ENCODE data around the gene MDK. TPM values are rescaled to one million over a fixed set of nuclear protein-coding genes. Genes with fewer than 3 reads are reported as not detected.

MDK gene
- total and polyA plus RNA-seq, 2 donors (not counting 3 experiments of a cell fraction or from before 2014, with no cell fraction given) = 331 to 893 TPM

DNA sequence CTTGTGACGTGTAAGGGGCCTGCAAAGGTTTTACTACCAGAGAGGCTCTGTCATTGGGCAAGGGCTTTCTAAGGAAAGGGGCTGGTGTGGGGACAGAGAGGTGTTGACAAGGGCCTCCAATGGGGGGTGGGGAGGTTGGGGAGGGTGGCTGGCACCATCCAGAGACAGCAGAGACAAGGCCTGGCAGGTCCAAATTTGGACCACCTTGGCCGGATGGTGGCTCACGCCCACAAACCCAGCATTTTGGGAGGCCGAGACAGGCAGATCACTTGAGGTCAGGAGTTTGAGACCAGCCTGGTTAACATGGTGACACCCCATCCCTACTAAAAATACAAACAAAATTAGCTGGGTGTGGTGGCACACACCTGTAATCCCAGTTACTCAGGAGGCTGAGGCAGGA lies 12.3 kb downstream of the MDK start:
- intact Hi-C loops (cut with micrococcal nuclease) = no loop called here
- no TSS peak for BruUV-seq (replicated peaks)
- H3K9me3 ChIP-seq (replicated peaks; ENCODE audit: control insufficient read depth, insufficient read depth, low read length) = no peaks in the 10 kb centered on the region

More for the DNA sequence above, 12.3 kb downstream of the MDK start:
- no peak overlapping the region for H2AFZ ChIP-seq (ENCODE audit: low read depth, low read length)
- H3K9me1 ChIP-seq (replicated peaks; ENCODE audit: control insufficient read depth, extremely low read depth, insufficient read depth, low read length) = no peaks in the 10 kb centered on the region
- dilution Hi-C loops (cut with MboI; ENCODE audit: extremely low pct_ligation_motif_present, low sequenced_read_pairs) = no loop called here
- no peak overlapping the region for H3K9ac ChIP-seq (replicated peaks; ENCODE audit: extremely low read depth, insufficient read depth, low read length)
- CTCF ChIA-PET = interaction anchor here (2.6 to 7.2 kb wide), 2 partner anchors 97 to 145 kb away, joined by 23 to 99 read pairs; no protein-coding TSS in a partner anchor
- no peaks in the 10 kb centered on the region for H3K79me2 ChIP-seq (ENCODE audit: control insufficient read depth, insufficient read depth, low read length)
- no peak overlapping the region for H3K4me2 ChIP-seq (ENCODE audit: insufficient read depth, low read length)
- peaks cover 0 to 17% of the 10 kb centered on the region in 2 experiments for H3K36me3 ChIP-seq (ENCODE audit: control insufficient read depth in 2 of 2, extremely low read depth in 1 of 2, insufficient read depth in 2 of 2, low read length in 2 of 2)
- peaks cover 14 to 25% of the 10 kb centered on the region in 2 experiments for H3K27me3 ChIP-seq (ENCODE audit: control insufficient read depth in 2 of 2, insufficient read depth in 2 of 2, low read length in 2 of 2)
- H3K4me3 ChIP-seq (replicated peaks in 1 of 3; ENCODE audit: insufficient read depth in 1 of 3, low read depth in 1 of 3, low read length in 3 of 3) = no peak overlapping the region
- DNase-seq (ENCODE audit: low read depth, low spot score) (no peak), FAIRE-seq (no peak)
- H3K27ac ChIP-seq (ENCODE audit: insufficient read depth, low read depth, low read length) = no peak overlapping the region
- POLR2A ChIA-PET = no interaction called here
- TF ChIP-seq FOS (IDR thresholded peaks at IDR 0.05; ENCODE audit: borderline replicate concordance, insufficient read depth, low read length) = no peak
- no peak for TF ChIP-seq JUN (IDR thresholded peaks at IDR 0.05; ENCODE audit: borderline replicate concordance, insufficient read depth, insufficient read length, low read depth)
- TF ChIP-seq EZH2 (IDR thresholded peaks at IDR 0.05; ENCODE audit: borderline replicate concordance, low read depth, low read length, severe bottlenecking) = no peak
- TF ChIP-seq, protein P1, sequence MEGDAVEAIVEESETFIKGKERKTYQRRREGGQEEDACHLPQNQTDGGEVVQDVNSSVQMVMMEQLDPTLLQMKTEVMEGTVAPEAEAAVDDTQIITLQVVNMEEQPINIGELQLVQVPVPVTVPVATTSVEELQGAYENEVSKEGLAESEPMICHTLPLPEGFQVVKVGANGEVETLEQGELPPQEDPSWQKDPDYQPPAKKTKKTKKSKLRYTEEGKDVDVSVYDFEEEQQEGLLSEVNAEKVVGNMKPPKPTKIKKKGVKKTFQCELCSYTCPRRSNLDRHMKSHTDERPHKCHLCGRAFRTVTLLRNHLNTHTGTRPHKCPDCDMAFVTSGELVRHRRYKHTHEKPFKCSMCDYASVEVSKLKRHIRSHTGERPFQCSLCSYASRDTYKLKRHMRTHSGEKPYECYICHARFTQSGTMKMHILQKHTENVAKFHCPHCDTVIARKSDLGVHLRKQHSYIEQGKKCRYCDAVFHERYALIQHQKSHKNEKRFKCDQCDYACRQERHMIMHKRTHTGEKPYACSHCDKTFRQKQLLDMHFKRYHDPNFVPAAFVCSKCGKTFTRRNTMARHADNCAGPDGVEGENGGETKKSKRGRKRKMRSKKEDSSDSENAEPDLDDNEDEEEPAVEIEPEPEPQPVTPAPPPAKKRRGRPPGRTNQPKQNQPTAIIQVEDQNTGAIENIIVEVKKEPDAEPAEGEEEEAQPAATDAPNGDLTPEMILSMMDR (IDR thresholded peaks at IDR 0.05; ENCODE audit: extremely low read depth in 1 of 2, insufficient read depth in 1 of 2, low read depth in 1 of 2, low read length in 2 of 2) = no peak
- no peak for TF ChIP-seq GATA2 (IDR thresholded peaks at IDR 0.05; ENCODE audit: insufficient read depth, insufficient read length, low read depth, low read length)
- no peak for TF ChIP-seq MYC (IDR thresholded peaks at IDR 0.05; ENCODE audit: low read depth, low read length)
- no peak for TF ChIP-seq POLR2A (IDR thresholded peaks at IDR 0.05; ENCODE audit: low read depth, low read length)
- TF ChIP-seq, protein P2, sequence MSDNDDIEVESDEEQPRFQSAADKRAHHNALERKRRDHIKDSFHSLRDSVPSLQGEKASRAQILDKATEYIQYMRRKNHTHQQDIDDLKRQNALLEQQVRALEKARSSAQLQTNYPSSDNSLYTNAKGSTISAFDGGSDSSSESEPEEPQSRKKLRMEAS (IDR thresholded peaks at IDR 0.05; ENCODE audit: insufficient read depth, insufficient read length) = no peak
- no peak for TF ChIP-seq POLR2AphosphoS5 (IDR thresholded peaks at IDR 0.05; ENCODE audit: insufficient read depth, low read depth, low read length)
- H4K20me1 ChIP-seq (replicated peaks; ENCODE audit: control insufficient read depth, extremely low read depth, insufficient read depth, low read length) = no peaks in the 10 kb centered on the region
- peaks cover 3% of the 10 kb centered on the region for H3K4me1 ChIP-seq (ENCODE audit: control insufficient read depth, extremely low read depth, insufficient read depth, low read length)
